Adipocyte (in vitro differentiated cells): ENCODE results near the gene ZNF69.
"Not testable (repeated sequence)": the region's sequence is repeated elsewhere in the genome, so short reads cannot be mapped to it uniquely, and the experiment has no call there.

Experiments used
- DNase-seq: peaks from one replicate; pipeline ENCODE4 v3.0.0-alpha.2; 2015; ENCODE audit warnings: low read depth
- H3K27me3 ChIP-seq: replicated peaks from 2 replicates; pipeline ENCODE4 v1.7.0; 2013; ENCODE audit warnings: mild to moderate bottlenecking, low read length, moderate library complexity; ENCODE audit not compliant: control insufficient read depth, insufficient read depth
- H3K36me3 ChIP-seq: 2 replicates; pipeline ENCODE4 v1.7.0; 2013; ENCODE audit warnings: low read length, mild to moderate bottlenecking, moderate library complexity; ENCODE audit not compliant: control insufficient read depth, insufficient read depth, severe bottlenecking
- H3K4me1 ChIP-seq: 2 replicates; pipeline ENCODE4 v1.7.0; 2013; ENCODE audit warnings: mild to moderate bottlenecking, low read length, moderate library complexity; ENCODE audit not compliant: control insufficient read depth, insufficient read depth
- H3K4me3 ChIP-seq: 2 replicates; pipeline ENCODE4 v1.7.0; 2013; ENCODE audit warnings: mild to moderate bottlenecking, low read length, moderate library complexity
- H3K9ac ChIP-seq: 2 replicates; pipeline ENCODE4 v1.7.0; 2013; ENCODE audit warnings: mild to moderate bottlenecking, low read length, moderate library complexity
- H3K9me3 ChIP-seq: 2 replicates; pipeline ENCODE4 v1.7.0; 2013; ENCODE audit warnings: mild to moderate bottlenecking, low read length, moderate library complexity; ENCODE audit not compliant: control insufficient read depth

ZNF69 gene

DNA sequence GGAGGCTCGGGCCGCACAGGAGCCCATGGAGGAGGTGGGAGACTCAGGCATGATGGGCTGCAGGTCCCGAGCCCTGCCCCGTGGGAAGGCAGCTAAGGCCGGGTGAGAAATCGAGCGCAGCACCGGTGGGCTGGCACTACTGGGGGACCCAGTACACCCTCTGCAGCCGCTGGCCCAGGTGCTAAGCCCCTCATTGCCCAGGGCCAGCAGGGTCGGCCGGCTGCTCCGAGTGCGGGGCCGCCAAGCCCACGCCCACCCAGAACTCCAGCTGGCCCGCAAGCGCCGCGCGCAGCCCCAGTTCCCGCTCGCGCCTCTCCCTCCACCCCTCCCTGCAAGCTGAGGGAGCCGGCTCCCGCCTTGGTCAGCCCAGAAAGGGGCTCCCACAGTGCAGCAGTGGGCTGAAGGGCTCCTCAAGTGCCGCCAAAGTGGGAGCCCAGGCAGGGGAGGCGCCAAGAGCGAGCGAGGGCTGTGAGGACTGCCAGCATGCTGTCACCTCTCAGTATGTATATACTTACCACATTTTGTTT lies 53.8 kb downstream of the ZNF69 start:
- not testable (repeated sequence) for H3K27me3 ChIP-seq, H3K4me3 ChIP-seq, H3K4me1 ChIP-seq, DNase-seq, H3K9ac ChIP-seq
- H3K36me3 ChIP-seq: peaks cover 39% of the 10 kb centered on the region
- H3K9me3 ChIP-seq: peaks cover 47% of the 10 kb centered on the region

- no peak for DNase-seq
- H3K27me3 ChIP-seq: no peaks in the 10 kb centered on the region
- no peak overlapping the region for H3K9ac ChIP-seq
- peaks cover 55% of the 10 kb centered on the region for H3K9me3 ChIP-seq
- H3K4me1 ChIP-seq: no peaks in the 10 kb centered on the region
- H3K36me3 ChIP-seq: peaks cover 47% of the 10 kb centered on the region
- H3K4me3 ChIP-seq: peak overlapping the region; percentile 39
Measured at GRCh38 chr19:11942008-11942842, 54.6 kb downstream of the ZNF69 start.

- H3K4me3 ChIP-seq: peak overlapping the region; percentile 39
- H3K9me3 ChIP-seq: peaks cover 61% of the 10 kb centered on the region
- H3K36me3 ChIP-seq: peaks cover 51% of the 10 kb centered on the region
- H3K9ac ChIP-seq: no peak overlapping the region
- H3K27me3 ChIP-seq: no peaks in the 10 kb centered on the region
- no peaks in the 10 kb centered on the region for H3K4me1 ChIP-seq
- DNase-seq: no peak
Measured at GRCh38 chr19:11942843-11943108, 55.2 kb downstream of the ZNF69 start.

DNA sequence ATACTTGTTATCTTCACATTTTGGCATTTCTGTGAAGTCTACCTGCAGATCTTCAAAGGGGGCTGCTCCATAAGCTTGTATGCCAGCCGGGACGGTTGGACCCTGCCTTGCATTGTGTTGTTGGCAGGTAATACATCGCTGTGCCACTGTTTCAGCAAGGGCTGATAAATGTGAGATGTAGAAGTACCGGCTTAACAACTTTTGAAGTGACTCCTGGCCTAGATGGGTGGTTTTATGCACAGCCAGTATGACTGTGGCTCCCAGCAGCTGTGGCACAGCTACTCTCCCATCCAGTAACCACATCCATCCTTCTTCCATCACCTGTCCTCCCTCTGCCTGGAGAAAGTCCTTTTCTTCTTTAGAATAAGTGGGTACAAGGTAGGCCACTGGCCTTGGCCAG lies 57.1 kb downstream of the ZNF69 start:
- Histone ChIP-seq H3K27me3 (no peaks in the 10 kb centered on the region), H3K4me3 (peak overlapping the region; percentile 39), H3K4me1 (no peaks in the 10 kb centered on the region), H3K9ac (no peak overlapping the region), H3K36me3 (peaks cover 69% of the 10 kb centered on the region), H3K9me3 (peaks cover 80% of the 10 kb centered on the region)
- DNase-seq: no peak

DNA sequence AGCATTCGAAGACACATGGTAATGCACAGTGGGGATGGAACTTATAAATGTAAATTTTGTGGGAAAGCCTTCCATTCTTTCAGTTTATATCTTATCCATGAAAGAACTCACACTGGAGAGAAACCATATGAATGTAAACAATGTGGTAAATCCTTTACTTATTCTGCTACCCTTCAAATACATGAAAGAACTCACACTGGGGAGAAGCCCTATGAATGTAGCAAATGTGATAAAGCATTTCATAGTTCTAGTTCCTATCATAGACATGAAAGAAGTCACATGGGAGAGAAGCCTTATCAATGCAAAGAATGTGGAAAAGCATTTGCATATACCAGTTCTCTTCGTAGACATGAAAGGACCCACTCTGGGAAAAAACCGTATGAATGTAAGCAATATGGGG lies 61.1 kb downstream of the ZNF69 start:
- no peak for DNase-seq
- H3K4me3 ChIP-seq: peak overlapping the region; percentile 69
- H3K9me3 ChIP-seq: peaks cover 100% of the 10 kb centered on the region
- no peak overlapping the region for H3K9ac ChIP-seq
- no peaks in the 10 kb centered on the region for H3K27me3 ChIP-seq
- H3K36me3 ChIP-seq: peaks cover 87% of the 10 kb centered on the region
- H3K4me1 ChIP-seq: no peaks in the 10 kb centered on the region

- peak overlapping the region; percentile 69 for H3K4me3 ChIP-seq
- no peak overlapping the region for H3K9ac ChIP-seq
- peaks cover 82% of the 10 kb centered on the region for H3K36me3 ChIP-seq
- no peaks in the 10 kb centered on the region for H3K4me1 ChIP-seq
- DNase-seq: no peak
- no peaks in the 10 kb centered on the region for H3K27me3 ChIP-seq
- H3K9me3 ChIP-seq: peaks cover 100% of the 10 kb centered on the region
Measured at GRCh38 chr19:11949201-11949600, 61.6 kb downstream of the ZNF69 start.

GRCh38 chr19:11949614-11950080 lies 62.1 kb downstream of the ZNF69 start:
- peaks cover 77% of the 10 kb centered on the region for H3K36me3 ChIP-seq
- H3K27me3 ChIP-seq, H3K4me1 ChIP-seq, DNase-seq, H3K9ac ChIP-seq: not testable (repeated sequence)
- peaks cover 100% of the 10 kb centered on the region for H3K9me3 ChIP-seq
- peak overlapping the region; percentile 69 for H3K4me3 ChIP-seq

DNA sequence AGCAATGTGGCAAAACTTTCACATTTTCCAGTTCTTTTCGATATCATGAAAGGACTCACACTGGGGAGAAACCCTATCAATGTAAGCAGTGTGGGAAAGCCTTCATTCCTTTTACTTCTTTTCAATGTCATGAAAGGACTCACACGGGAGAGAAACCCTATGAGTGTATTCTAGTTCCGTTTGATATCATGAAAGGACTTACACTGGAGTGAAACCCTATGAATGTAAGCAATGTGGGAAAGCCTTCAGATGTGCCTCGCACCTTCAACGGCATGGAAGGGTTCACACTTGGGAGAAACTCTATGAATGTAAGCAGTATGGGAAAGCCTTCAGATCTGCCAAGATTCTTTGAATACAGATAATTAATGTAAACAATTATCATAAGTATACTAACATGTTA lies 62.7 kb downstream of the ZNF69 start:
- DNase-seq: no peak
- Histone ChIP-seq H3K27me3 (no peaks in the 10 kb centered on the region), H3K36me3 (peaks cover 71% of the 10 kb centered on the region), H3K4me1 (no peaks in the 10 kb centered on the region), H3K9ac (no peak overlapping the region), H3K4me3 (peak overlapping the region; percentile 69), H3K9me3 (peaks cover 99% of the 10 kb centered on the region)
